HS-27A (cell line): ENCODE measurements around the gene GRK3.

Experiments
- DNase-seq: peaks from one replicate; pipeline ENCODE4 v3.0.0-alpha.2; 2012; ENCODE audit warnings: low read depth, missing footprints

Gene GRK3

DNA sequence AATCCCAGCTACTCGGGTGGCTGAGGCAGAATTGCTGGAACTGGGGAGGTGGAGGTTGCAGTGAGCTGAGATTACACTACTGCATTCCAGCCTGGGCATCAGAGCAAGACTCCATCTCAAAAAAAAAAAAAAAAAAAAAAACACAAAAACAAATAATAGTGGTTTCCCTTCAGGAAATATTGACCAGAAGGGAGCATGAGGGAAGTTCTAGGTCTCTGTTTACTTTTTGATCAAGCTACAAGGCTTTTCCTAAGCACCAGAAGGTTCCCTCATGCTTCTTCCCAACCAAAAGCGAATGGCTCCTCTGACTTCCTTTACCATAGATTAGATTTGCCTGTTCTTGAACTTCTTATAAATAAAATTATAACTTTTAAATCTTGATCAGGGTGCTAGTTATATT is 195.8 kb downstream of the GRK3 start:
- DNase-seq, result no peak

DNA sequence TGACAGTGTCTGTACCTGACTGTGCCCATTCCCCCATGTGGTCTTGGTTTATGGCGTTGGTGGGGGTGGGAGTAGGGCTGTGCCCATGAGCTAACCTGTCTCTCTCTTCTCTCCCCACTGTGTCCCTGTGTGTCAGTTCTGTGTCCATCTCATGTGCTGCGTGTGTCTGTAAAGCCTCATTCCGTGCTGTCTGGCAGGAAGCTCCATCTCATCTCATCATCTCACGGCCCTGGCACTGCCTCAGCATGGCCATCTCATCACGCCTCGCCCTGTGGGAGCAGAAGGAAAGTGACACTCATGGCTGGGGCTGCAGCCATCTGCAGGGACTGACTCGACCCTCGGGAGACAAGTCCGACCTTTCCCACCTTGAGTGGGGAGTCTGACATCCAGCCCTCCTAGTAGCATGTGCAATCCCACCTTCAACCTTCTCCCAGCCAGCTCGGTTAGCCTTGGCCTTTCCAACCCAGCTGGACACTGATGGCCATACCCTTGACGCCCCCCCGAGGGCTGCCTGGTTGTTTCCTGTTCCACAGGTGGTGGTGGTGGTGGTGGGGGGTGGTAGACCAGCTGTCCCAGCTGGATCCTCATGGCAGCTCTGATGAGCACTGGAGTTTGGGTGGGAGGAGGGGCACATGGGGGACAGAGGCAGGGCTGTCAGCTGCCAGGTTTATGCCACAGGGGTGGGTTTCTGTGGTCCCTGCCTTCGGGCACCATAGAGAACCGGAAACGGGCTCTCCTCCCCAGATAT is 196.5 kb downstream of the GRK3 start:
- no peak for DNase-seq

DNA sequence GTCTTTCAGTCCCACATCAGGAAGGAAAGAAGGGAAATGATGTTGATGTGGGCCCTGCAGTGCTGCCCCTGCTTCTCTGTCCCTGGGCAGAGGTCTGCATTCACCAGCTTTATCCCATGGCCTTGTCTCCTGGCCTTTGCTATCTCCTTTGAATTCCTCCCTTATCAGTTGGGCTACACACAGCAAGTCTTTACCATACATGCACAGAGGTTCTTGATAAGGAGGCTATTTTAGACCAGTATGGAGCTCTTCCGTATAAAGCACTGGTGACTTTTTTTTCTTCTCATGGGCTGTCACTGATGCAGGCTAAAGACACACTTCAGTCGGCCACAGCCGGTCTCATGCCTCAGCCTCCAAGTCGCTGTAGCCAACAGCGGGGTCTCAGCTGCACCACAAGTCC is 197.7 kb downstream of the GRK3 start:
- no peak for DNase-seq

DNA sequence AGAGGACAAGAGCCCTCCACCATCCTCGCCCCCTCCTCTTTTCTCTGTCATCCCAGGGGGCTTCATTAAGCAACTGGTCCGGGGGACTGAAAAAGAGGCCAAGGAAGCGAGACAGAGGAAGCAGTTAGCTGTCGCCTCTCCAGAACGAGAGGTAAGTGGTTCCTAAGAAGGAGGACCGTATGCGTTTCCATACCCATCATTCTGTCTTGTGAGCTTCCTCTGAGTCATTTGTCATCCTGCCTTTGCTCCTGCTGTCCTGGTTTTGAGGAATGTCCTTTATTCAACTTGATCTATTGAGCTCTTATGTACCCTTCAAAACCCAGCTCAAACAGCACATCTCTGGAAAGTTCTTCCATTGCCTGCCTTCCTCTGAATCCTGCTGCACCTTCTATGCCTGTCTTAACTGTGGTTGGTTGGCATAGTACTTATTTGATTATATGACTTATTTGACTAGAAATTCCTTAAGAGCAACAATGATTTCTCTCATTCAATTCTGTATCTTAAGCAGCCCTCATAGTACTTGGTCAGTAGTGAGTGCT is 198.8 kb downstream of the GRK3 start:
- no peak for DNase-seq

DNA sequence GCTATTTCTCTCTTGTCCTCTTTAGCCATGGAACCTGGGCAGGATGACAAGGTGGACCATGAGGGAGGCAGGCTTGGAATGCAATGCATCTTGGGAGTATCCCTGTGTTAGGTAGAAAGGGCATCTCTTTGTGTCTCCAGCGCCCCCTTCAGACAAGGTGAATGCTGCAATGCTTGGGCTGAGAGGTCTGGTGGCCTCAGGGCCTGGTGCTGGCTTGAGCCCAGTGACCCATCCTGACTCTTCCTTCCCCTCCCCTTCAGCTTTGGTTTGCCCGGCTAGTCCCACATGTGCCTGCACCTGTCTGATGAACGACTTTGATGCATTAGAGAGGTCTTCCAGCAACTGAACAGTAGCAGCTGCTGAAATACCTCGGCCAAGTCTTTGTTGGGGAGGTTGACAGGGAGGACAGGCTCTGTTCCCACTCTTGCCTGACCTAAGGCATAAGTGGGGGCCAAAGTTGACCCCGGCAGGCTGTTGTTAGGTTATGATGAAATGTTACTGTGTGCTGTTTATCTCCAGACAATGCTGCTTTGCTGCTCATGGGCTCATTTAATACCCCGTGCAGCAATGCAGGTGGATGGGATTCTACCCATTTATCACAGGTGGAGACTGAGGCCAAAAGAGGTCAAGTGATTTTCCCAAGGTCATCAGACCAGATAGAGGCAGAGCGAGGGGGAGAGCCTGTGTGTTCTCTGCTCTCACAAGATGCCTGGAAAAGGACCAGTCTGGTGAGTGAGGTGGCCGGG is 200.0 kb downstream of the GRK3 start:
- DNase-seq, result no peak

DNA sequence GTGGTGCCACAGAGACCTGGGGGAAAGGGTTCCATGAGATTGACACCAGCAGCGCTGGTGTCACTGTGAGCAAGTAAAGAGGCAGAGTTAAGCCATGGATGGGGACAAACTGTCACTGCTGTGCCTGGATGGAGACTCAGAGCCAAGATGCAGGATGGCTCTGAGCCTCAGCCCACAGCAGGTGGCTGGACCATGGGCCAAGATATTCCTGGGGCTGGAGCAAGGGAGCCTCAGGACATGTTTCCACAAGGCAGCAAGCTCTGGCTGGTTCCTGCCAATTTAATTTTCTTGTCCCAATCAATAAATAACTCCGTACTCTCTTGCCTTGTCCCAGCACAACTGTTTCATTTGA is 200.5 kb downstream of the GRK3 start:
- no peak for DNase-seq

DNA sequence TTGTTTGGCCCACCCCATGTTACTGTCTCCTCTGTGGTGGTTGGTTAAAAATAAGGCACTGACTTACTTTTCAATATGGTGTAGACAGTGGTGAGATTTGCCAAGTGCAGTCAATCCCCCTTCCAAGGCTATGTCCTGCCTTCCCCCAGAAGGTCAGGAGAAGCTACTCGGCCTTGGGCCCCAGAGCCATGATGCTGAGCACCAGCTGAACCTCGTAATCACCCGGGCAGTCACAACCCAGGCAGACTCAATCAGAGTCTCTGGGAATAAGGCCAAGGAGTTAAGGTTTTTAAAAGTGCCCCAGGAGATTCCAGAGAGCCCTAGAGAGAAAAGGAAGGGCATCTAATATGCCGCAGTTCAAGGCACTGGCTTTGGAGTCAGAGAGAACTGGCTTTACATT is 201.3 kb downstream of the GRK3 start:
- DNase-seq, result no peak

DNA sequence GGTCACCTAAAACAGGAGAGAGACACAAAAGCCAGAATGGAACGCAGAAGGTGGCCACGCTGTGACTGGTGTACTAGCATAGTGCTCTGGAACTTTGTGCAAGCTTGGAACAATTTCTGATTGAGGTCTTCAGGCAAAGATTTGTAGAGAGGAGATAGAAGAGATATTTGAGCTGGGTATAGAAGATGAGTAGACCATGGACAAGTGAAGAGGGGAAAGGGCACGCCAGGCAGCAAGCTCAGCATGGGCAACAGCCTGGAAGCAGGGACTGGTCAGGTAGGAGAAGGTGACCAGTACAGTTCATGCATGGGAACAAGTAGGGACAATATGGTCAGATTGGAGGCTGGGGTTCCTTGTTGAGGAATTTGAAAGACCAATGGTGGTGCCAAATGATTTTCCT is 201.9 kb downstream of the GRK3 start:
- no peak for DNase-seq

DNA sequence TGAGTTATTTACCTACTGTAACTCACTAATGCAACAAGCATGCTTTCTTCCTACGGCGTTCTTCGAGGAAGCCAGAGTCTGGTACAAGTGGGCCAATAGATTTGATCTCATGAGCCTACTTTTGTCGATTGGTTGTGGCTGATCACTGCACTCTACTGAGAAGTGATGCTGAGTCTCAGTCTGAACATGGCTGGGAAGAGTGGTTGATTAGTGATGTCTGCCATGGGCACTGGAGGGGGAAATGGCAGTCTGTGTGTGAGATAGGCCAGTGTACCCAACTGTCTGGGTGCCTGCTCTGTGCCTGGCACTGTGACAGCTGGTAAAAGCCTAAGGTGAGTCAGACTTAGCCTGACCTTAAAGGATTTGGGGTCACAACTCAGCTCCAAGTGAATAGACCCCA is 205.9 kb downstream of the GRK3 start:
- DNase-seq, result no peak

DNA sequence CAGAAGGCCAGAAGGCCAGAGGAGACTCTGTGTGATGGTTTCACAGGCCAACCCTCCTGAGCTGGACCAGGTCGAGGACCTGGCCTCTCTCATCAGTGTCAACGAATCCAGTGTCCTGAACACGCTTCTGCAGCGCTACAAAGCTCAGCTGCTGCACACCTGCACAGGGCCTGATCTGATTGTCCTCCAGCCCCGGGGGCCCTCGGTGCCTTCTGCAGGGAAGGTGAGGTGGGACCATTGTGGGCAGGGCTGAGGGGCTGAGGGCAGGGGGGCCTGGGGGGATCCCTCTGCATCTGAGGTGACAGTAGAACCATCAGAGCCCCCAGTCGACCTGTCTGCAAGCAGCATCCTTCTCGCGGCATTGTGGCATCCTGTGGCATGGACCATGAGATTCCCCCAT is 207.8 kb downstream of the GRK3 start:
- no peak for DNase-seq

DNA sequence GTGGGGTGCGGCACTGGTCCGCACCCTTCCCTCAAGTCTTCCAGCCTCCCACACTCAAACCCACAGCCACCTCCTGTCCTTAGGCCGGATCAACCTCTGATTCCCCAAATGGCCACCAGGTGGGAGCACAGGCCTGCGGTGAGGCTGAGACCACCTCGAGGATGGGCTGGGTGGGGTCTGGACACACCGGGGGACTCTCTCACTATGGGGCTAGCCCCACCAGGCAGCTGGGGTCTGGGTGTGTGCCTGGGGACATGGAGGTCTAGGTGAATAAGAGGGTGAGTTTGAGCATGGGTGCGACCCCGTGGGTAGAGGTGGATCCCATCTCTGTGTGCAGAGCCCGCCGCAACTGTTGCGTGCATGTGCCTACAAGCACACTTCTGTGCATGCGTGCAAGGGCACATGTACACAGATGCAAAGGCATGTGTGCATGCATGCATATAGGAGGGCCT is 210.1 kb downstream of the GRK3 start:
- no peak for DNase-seq

DNA sequence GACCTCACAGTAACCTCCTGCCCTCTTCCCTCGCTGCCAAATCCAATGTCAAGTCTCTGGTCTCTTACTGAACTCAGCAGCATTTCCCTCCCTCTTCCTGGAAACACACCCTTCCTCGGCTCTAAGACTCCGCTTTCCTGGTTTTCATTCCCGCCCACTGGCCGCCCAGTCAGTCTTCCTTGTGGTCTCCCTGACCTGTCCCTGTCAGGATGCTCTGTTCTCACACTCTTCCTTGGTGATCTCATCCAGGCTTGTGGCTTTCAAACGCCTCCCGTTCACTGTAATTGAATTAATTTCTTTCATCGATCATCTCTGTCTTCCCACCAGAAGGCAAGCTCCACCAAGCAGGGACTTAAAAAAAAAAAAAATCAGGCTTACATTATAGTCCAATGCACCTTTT is 211.1 kb downstream of the GRK3 start:
- DNase-seq, result no peak

DNA sequence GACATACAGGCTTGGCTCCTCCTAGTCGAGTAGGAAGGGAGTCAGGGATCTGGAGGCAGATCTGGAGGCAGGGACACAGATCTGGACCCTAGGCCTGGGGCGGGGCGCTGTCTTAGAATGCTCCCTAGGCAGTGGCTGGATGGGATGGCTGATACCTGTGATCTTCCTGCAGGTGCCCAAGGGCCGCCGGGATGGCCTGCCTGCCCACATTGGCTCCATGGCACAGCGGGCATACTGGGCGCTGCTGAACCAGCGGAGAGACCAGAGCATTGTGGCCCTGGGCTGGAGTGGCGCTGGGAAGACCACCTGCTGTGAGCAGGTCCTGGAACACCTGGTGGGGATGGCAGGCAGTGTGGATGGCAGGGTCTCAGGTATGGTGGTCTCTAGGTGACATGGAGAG is 212.9 kb downstream of the GRK3 start:
- DNase-seq, result no peak

DNA sequence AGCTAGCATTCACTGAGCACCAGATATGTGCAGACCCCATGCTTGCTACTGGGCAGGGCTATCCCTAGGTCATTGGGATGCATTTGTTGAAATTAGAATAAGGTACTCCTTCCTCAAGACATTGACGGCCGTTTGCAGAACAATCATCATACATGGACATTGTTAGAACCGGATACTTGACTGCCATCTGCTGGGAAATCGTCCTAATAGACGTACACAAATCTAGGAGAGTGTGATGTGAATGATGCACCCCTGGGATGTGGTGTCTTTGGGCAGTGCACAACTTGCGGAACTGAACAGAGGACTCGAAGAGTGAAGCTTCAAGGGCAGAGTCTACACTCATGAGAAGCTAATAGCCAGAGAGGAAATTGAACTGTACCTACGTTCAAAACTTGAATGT is 213.4 kb downstream of the GRK3 start:
- DNase-seq, result peak; percentile 23
